Heart right ventricle (tissue), 16 donors: ENCODE data around the gene ANKS4B. TPM values are rescaled to one million over a fixed set of nuclear protein-coding genes. Genes with fewer than 3 reads are reported as not detected.
A peak's percentile ranks its signal among the peaks of the same experiment; 100 is the strongest.

Experiments
- ATAC-seq, 8 donors: fragments of 200-7000 bp; cut with Tn5 transposase; one replicate each; pipeline ENCODE4 v1.9.1; 2020; ENCODE audit warnings: mild to moderate bottlenecking in 8 of 8, moderate library complexity in 8 of 8, moderate number of reproducible peaks in 1 of 8
- DNase-seq, 2 donors: peaks; one replicate each; pipeline ENCODE4 v3.0.0-alpha.2; 2020
- H3K27ac ChIP-seq, 10 donors: fragments of 200-600 bp; sonication (generic) in 2 of 10; one replicate each; pipeline versions ENCODE4 v1.5.0 to v1.8.0; 2020 to 2022; ENCODE audit warnings: mild to moderate bottlenecking in 3 of 10
- H3K27me3 ChIP-seq, 7 donors: fragments of 200-600 bp; one replicate each; pipeline ENCODE4 v1.8.0; 2021 to 2022; ENCODE audit warnings: mild to moderate bottlenecking in 2 of 7
- H3K36me3 ChIP-seq, 9 donors: fragments of 200-600 bp; sonication (generic) in 1 of 9; one replicate each; pipeline versions ENCODE4 v1.5.0 to v1.8.0; 2020 to 2022; ENCODE audit warnings: mild to moderate bottlenecking in 2 of 9
- H3K4me1 ChIP-seq, 9 donors: fragments of 200-600 bp; sonication (generic) in 1 of 9; one replicate each; pipeline versions ENCODE4 v1.5.0 to v1.8.0; 2020 to 2022; ENCODE audit warnings: mild to moderate bottlenecking in 4 of 9
- H3K4me3 ChIP-seq, 10 donors: fragments of 200-600 bp; sonication (generic) in 2 of 10; one replicate each; pipeline versions ENCODE4 v1.5.0 to v1.8.0; 2020 to 2022; ENCODE audit warnings: mild to moderate bottlenecking in 7 of 10, moderate library complexity in 2 of 10
- H3K9me3 ChIP-seq, 11 donors: fragments of 200-600 bp in 10 of 11; sonication (generic) in 2 of 11; one replicate each; pipeline versions ENCODE4 v1.5.0 to v1.8.0; 2013 to 2022; ENCODE audit warnings: mild to moderate bottlenecking in 2 of 11, control low read depth in 1 of 11, moderate library complexity in 1 of 11
- CTCF ChIP-seq, 9 donors: fragments of 200-600 bp; sonication (generic) in 2 of 9; IDR thresholded peaks; one replicate each; pipeline versions ENCODE4 v1.5.0 to v1.8.0; 2021 to 2022; ENCODE audit warnings: antibody characterized with exemption in 9 of 9, mild to moderate bottlenecking in 5 of 9, moderate library complexity in 1 of 9
- WGBS, 2 donors: extraction: QIAGEN DNeasy Blood & Tissue Kit; methylation state at CpG; one replicate each; pipeline ENCODE4 v1.1.7; 2013; ENCODE audit warnings: inconsistent platforms in 1 of 2; 5-methylcytosine and 5-hydroxymethylcytosine counted together
- intact Hi-C, 10 donors: fragments of 100-400 bp; cut with DNase I; formaldehyde crosslinking; loops; one replicate each; pipeline versions ENCODE4 v1.11.1 to v1.14.2; 2022
- polyA plus RNA-seq, 2 donors: library from polyadenylated mRNA; stranded (reverse); fragments of 200-250 nt; gene quantifications; one replicate each; pipeline ENCODE4 v1.2.3, GENCODE V29; 2013
- total RNA-seq, 10 donors: library from RNA; stranded (reverse); fragmentation: NEBNext Ultra II Directional in 3 of 10; extraction: Animal tissue kit (Norgen Biotek cat#: 25700) in 3 of 10; gene quantifications; one replicate each; pipeline versions ENCODE4 v1.2.1 to v1.2.4, GENCODE V29; 2021 to 2023
- donor health status: Arrhythmogenic right ventricular cardiomyopathy.
- donor health status: ischemic (EF 13 %, LVEDD 7.1; RV severe dilation, severe dysfunction).
- donor health status: healthy with polysubstance abuse.
- donor health status: DM: no; HTN: yes; CAD: no.
- donor health status: DM: no; HTN: no; CAD: no.
- donor health status: ischemic (EF 25% LVEDD 6.9; RV normal size, moderate dysfunction).
- donor health status: ischemic (EF 25% LVEDD 5.7; RV mildly dilated, moderate dysfunction).
- donor health status: healthy.
- donor health status: DM: yes; HTN: yes; CAD: no.
- donor health status: Ischemic cardiomyopathy.
- donor health status: ischemic (EF 35%, LVEDD 5.7; RV mildly dilated, moderate dysfunction).
- donor health status: nonischemic (EF 11% LVEDD 7.7; RV severe dilation, severe dysfunction).
- donor health status: DM: yes; HTN: yes; CAD: no.
- donor health status: PGD.
- donor health status: ischemic (EF 29% LVEDD 5.4; RV normal size, mild dysfunction).
- donor health status: nonischemic (EF 23%, LVEDD 6.1; RV moderate dilation, normal function).

ANKS4B gene
- total and polyA plus RNA-seq, 12 donors, result not detected

GRCh38 chr16:21253470-21253869, 20.0 kb downstream of the ANKS4B start:
- H3K36me3 ChIP-seq, result peaks cover 0 to 6% (median 0%) of the 10 kb centered on the region in 9 donors
- WGBS, 2 donors, result 81 to 86% methylated on average over 3 of the region's 3 CpGs
- DNase-seq (no peak), ATAC-seq (no peak)
- H3K27ac ChIP-seq, result no peak overlapping the region
- intact Hi-C loops, result no loop called here
- H3K4me1 ChIP-seq, result no peaks in the 10 kb centered on the region
- TF ChIP-seq CTCF (IDR thresholded peaks at IDR 0.05), result no peak
- no peaks in the 10 kb centered on the region for H3K9me3 ChIP-seq
- peaks cover 0 to 9% (median 0%) of the 10 kb centered on the region in 7 donors for H3K27me3 ChIP-seq
- no peak overlapping the region for H3K4me3 ChIP-seq

GRCh38 chr16:21256636-21257035, 23.1 kb downstream of the ANKS4B start:
- no peak for TF ChIP-seq CTCF (IDR thresholded peaks at IDR 0.05)
- Histone ChIP-seq H3K9me3 (no peaks in the 10 kb centered on the region), H3K27ac (no peak overlapping the region), H3K4me1 (peaks cover 0 to 8% (median 1%) of the 10 kb centered on the region in 9 donors), H3K4me3 (no peak overlapping the region), H3K27me3 (no peaks in the 10 kb centered on the region), H3K36me3 (peaks cover 0 to 22% (median 0%) of the 10 kb centered on the region in 9 donors)
- ATAC-seq, result no peak
- DNase-seq, result no peak
- 87% methylated on average over 2 of the region's 2 CpGs for WGBS, 2 donors
- intact Hi-C loops, result no loop called here

- H3K4me3 ChIP-seq, result no peak overlapping the region
- peaks cover 0 to 15% (median 7%) of the 10 kb centered on the region in 9 donors for H3K4me1 ChIP-seq
- 81 to 84% methylated on average over 4 of the region's 4 CpGs for WGBS, 2 donors
- H3K27me3 ChIP-seq, result no peaks in the 10 kb centered on the region
- TF ChIP-seq CTCF (IDR thresholded peaks at IDR 0.05), result no peak
- no peak overlapping the region for H3K27ac ChIP-seq
- H3K9me3 ChIP-seq, result no peaks in the 10 kb centered on the region
- intact Hi-C loops, result no loop called here
- no peak for DNase-seq
- no peak for ATAC-seq
- peaks cover 0 to 22% (median 0%) of the 10 kb centered on the region in 9 donors for H3K36me3 ChIP-seq
Measured at GRCh38 chr16:21257284-21257683, 23.8 kb downstream of the ANKS4B start.

- Histone ChIP-seq H3K36me3 (peaks cover 0 to 22% (median 0%) of the 10 kb centered on the region in 9 donors), H3K9me3 (no peaks in the 10 kb centered on the region), H3K4me1 (peaks cover 12 to 50% (median 25%) of the 10 kb centered on the region in 9 donors), H3K4me3 (no peak overlapping the region), H3K27me3 (no peaks in the 10 kb centered on the region), H3K27ac (peak overlapping the region in 6 of 10 donors; percentile 15 to 61 (median 56))
- peak in 2 of 8 donors; percentile 23 to 60 for ATAC-seq
- DNase-seq, result peak in 1 of 2 donors; percentile 16
- no peak for TF ChIP-seq CTCF (IDR thresholded peaks at IDR 0.05)
- 64 to 69% methylated on average over 9 of the region's 9 CpGs for WGBS, 2 donors
- intact Hi-C loops, result no loop called here
Measured at GRCh38 chr16:21260870-21261791, 27.6 kb downstream of the ANKS4B start.
